Gastrocnemius medialis (tissue), 4 donors: ENCODE measurements around the gene KCNK16.

Source experiments
- POLR2A ChIP-seq, 2 donors: fragments of 450-650 bp; IDR thresholded peaks; one replicate each; pipeline ENCODE4 v1.6.1; 2017; ENCODE audit warnings: antibody characterized with exemption in 2 of 2, mild to moderate bottlenecking in 2 of 2, moderate library complexity in 2 of 2
- TF ChIP-seq, protein P1 (sequence below), 5 experiments: fragments of 450-650 bp in 3 of 5; fragments of 200-600 bp in 2 of 5; sonication (generic) in 2 of 5; IDR thresholded peaks in 4 of 5; conservative IDR thresholded peaks in 1 of 5; 1 replicate in 4 of 5; 2 replicates in 1 of 5; pipeline ENCODE4 v1.5.1; 2016 to 2019; ENCODE audit warnings: antibody characterized with exemption in 5 of 5, mild to moderate bottlenecking in 3 of 5, moderate library complexity in 3 of 5

DNA sequence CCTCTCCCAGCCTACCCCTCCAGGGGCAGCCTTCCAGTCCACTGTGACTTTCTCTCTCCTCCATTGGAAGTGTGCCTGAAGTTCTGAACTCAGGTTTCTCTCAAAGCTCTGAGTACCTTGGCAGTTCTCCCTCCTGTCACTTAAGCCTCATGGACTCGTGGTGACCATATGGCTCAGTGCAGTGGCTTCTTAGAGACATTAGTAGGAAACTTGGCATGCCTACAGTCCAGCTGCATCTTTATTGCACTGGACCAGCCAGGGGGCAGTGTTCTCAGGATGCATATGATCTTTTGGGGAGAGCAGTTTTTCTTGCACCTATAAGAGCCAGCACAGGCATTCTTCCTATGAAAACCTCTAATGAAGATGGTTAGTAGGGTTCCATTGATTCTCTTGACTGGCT is 47.5 kb upstream of the KCNK16 start:
- TF ChIP-seq, protein P1, sequence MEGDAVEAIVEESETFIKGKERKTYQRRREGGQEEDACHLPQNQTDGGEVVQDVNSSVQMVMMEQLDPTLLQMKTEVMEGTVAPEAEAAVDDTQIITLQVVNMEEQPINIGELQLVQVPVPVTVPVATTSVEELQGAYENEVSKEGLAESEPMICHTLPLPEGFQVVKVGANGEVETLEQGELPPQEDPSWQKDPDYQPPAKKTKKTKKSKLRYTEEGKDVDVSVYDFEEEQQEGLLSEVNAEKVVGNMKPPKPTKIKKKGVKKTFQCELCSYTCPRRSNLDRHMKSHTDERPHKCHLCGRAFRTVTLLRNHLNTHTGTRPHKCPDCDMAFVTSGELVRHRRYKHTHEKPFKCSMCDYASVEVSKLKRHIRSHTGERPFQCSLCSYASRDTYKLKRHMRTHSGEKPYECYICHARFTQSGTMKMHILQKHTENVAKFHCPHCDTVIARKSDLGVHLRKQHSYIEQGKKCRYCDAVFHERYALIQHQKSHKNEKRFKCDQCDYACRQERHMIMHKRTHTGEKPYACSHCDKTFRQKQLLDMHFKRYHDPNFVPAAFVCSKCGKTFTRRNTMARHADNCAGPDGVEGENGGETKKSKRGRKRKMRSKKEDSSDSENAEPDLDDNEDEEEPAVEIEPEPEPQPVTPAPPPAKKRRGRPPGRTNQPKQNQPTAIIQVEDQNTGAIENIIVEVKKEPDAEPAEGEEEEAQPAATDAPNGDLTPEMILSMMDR (IDR thresholded peaks at IDR 0.05 in 4 of 5, conservative IDR thresholded peaks at IDR 0.05 in 1 of 5), result no peak
- TF ChIP-seq POLR2A (IDR thresholded peaks at IDR 0.05), result no peak
